Measurements from ENCODE around the gene PLIN3. TPM values are rescaled to one million over a fixed set of nuclear protein-coding genes. Genes with fewer than 3 reads are reported as not detected.
"Not testable (repeated sequence)": the region's sequence is repeated elsewhere in the genome, so short reads cannot be mapped to it uniquely, and the experiment has no call there.

PLIN3 gene
- total and polyA plus RNA-seq, 7 donors: 20.3 to 191 (median 34.2) TPM

DNA sequence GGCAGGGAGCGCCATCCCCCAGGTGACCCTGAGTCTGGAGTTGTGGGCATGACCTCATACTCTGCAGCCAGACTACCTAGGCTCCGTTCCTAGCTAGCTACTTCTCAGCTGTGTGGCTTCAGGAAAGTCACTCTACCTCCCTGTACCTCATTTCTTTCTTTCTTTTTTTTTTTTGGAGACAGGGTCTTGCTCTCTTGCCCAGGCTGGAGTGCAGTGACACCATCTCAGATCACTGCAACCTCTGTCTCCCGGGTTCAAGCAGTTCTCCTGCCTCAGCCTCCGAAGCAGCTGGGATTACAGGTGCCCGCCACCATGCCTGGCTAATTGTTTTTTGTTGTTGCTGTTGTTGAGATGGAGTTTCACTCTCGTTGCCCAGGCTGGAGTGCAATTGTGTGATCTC lies 15.0 kb downstream of the PLIN3 start:
- Histone ChIP-seq H3K36me3 (peaks cover 0 to 77% (median 10%) of the 10 kb centered on the region in 4 donors), H3K4me3 (no peak overlapping the region), H3K27me3 (no peaks in the 10 kb centered on the region), H3K27ac (no peak overlapping the region), H3K4me1 (no peaks in the 10 kb centered on the region), H3K9me3 (no peaks in the 10 kb centered on the region)
- WGBS, 2 donors: 88 to 92% methylated on average over 6 of the region's 6 CpGs
- no peak for DNase-seq
- intact Hi-C loops (cut with DNase I): no loop called here
- TF ChIP-seq EP300 (IDR thresholded peaks at IDR 0.05) (no peak), POLR2AphosphoS5 (IDR thresholded peaks at IDR 0.05) (no peak), POLR2A (IDR thresholded peaks at IDR 0.05) (no peak)
- TF ChIP-seq, protein P1, sequence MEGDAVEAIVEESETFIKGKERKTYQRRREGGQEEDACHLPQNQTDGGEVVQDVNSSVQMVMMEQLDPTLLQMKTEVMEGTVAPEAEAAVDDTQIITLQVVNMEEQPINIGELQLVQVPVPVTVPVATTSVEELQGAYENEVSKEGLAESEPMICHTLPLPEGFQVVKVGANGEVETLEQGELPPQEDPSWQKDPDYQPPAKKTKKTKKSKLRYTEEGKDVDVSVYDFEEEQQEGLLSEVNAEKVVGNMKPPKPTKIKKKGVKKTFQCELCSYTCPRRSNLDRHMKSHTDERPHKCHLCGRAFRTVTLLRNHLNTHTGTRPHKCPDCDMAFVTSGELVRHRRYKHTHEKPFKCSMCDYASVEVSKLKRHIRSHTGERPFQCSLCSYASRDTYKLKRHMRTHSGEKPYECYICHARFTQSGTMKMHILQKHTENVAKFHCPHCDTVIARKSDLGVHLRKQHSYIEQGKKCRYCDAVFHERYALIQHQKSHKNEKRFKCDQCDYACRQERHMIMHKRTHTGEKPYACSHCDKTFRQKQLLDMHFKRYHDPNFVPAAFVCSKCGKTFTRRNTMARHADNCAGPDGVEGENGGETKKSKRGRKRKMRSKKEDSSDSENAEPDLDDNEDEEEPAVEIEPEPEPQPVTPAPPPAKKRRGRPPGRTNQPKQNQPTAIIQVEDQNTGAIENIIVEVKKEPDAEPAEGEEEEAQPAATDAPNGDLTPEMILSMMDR (IDR thresholded peaks at IDR 0.05): no peak

DNA sequence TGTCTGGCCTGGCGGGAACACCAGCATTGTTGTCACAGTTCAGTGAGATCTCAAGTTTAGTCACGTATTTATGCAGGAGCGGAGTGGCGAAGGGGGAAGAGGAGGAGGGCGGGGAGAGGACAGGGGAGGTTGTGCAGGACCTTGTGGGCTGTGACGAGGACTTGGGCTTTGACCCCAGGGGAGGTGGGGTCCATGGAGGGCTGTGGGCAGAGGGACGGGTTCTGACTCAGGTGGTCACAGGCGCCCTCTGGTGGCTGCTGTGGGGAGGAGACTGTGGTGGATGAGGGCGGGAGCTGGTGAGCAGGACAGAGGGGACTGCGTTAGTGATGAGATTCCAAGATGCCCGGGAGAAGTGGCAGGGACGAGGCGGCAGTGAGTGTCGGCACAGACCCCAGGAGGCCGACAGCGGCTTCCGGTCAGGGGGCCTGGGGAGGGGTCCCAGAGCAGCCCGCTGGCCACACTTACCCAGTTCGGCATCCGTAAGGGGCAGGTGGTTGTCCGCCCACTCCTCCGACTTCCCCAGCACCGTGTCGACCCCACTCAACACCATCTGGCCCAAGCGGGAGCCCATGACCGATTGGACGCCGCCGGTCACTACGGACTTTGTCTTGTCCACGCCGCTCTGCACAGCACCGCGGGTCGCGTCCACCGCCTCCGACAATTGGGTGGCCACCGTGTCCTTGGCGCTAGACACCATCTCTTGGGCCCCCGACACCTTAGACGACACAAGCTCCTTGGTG lies 15.7 kb downstream of the PLIN3 start:
- H3K27me3 ChIP-seq: no peaks in the 10 kb centered on the region
- WGBS, 2 donors: 80 to 81% methylated on average over 42 of the region's 42 CpGs
- peaks cover 0 to 75% (median 14%) of the 10 kb centered on the region in 4 donors for H3K36me3 ChIP-seq
- no peak overlapping the region for H3K27ac ChIP-seq
- intact Hi-C loops (cut with DNase I): loop anchor here (1.0 kb wide), 1 partner anchor 42 kb away; no protein-coding TSS in a partner anchor
- no peak overlapping the region for H3K4me3 ChIP-seq
- H3K9me3 ChIP-seq: no peaks in the 10 kb centered on the region
- no peaks in the 10 kb centered on the region for H3K4me1 ChIP-seq
- TF ChIP-seq, protein P1 (IDR thresholded peaks at IDR 0.05): peak; percentile 83 to 91 (median 90)
- TF ChIP-seq POLR2AphosphoS5 (IDR thresholded peaks at IDR 0.05) (no peak), EP300 (IDR thresholded peaks at IDR 0.05) (no peak)
- peak; percentile 87 for DNase-seq

DNA sequence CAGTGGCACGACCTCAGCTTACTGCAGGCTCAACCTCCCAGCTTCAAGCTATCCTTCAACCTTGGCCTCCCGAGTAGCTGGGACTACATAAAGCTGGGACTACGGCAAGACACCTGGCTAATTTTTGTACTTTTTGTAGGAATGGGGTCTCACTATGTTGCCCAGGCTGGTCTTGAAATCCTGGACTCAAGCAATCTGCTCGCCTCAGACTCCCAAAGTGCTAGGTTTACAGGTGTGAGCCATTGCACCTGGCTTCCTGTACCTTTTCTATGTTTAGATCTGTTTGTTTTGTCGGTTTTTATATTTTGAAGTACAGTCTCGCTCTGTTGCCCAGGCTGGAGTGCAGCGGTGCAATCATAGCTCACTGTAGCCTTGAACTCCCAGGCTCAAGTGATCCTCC lies 18.4 kb downstream of the PLIN3 start:
- Histone ChIP-seq H3K27ac (no peak overlapping the region), H3K4me1 (peaks cover 0 to 4% (median 0%) of the 10 kb centered on the region in 4 donors), H3K9me3 (no peaks in the 10 kb centered on the region), H3K36me3 (peaks cover 0 to 60% (median 21%) of the 10 kb centered on the region in 4 donors), H3K4me3 (no peak overlapping the region), H3K27me3 (no peaks in the 10 kb centered on the region)
- TF ChIP-seq, protein P1 (IDR thresholded peaks at IDR 0.05): no peak
- no peak for TF ChIP-seq POLR2A (IDR thresholded peaks at IDR 0.05)
- no peak for TF ChIP-seq POLR2AphosphoS5 (IDR thresholded peaks at IDR 0.05)
- TF ChIP-seq EP300 (IDR thresholded peaks at IDR 0.05): no peak
- WGBS, 2 donors: 90 to 93% methylated on average over 7 of the region's 7 CpGs
- intact Hi-C loops (cut with DNase I): no loop called here
- DNase-seq: no peak

DNA sequence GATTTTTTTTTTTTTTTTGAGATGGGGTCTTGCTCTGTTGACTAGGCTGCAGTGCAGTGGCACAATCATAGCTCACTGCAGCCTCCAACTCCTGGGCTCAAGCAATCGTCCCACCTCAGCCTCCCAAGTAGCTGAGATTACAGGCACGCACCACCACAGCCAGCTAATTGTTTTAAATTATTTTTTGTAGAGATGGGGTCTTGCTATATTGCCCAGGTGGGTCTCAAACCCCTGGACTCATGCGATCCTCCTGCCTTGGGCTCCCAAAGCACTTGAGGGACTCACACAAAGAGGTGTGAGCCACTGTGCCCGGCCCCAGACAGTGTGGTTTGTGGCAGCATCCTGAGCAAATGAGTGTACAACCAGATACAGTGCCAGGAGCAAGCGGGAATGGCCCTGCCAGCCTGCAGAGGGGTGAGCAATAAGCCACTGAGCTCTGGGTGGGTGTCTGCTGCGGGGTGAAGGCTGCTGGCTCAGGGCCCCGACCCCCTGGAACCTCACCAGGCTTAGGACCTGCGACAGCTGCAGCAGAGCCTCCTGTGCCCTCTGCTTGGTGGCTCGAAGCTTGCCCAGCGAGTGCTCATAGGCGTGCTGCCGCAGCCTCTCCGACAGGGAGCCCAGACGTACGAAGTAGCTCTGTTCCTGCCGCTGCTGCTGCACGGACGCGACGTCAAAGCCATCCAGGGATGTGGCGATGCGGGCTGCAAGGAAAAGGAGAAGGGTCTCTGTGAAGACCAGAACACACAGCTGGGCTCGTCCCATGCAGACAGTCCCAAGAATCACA lies 20.1 kb downstream of the PLIN3 start:
- WGBS, 2 donors: 94 to 96% methylated on average over 23 of the region's 23 CpGs
- H3K4me3 ChIP-seq: no peak overlapping the region
- H3K27ac ChIP-seq: no peak overlapping the region
- H3K9me3 ChIP-seq: no peaks in the 10 kb centered on the region
- no peaks in the 10 kb centered on the region for H3K27me3 ChIP-seq
- no peak for TF ChIP-seq EP300 (IDR thresholded peaks at IDR 0.05)
- TF ChIP-seq, protein P1 (IDR thresholded peaks at IDR 0.05): no peak
- no peak for TF ChIP-seq POLR2A (IDR thresholded peaks at IDR 0.05)
- no peak for TF ChIP-seq POLR2AphosphoS5 (IDR thresholded peaks at IDR 0.05)
- H3K36me3 ChIP-seq: peaks cover 0 to 65% (median 23%) of the 10 kb centered on the region in 4 donors
- DNase-seq: no peak
- intact Hi-C loops (cut with DNase I): no loop called here
- H3K4me1 ChIP-seq: peaks cover 0 to 4% (median 0%) of the 10 kb centered on the region in 4 donors

DNA sequence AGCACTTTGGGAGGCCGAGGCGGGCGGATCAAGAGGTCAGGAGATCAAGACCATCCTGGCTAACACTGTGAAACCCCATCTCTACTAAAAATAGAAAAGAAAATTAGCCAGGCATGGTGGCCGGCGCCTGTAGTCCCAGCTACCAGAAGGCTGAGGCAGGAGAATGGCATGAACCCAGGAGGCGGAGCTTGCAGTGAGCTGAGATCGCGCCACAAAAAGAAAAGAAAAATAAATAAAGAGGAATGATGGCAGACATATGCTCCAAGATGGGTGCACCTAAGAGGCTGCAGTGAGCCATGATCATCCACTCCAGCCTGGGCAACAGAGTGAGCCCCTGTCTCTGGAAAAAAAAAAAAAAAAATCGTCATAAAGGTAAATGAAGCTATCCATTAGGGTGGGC lies 21.5 kb downstream of the PLIN3 start:
- H3K4me1 ChIP-seq; intact Hi-C loops (cut with DNase I); H3K4me3 ChIP-seq; H3K27me3 ChIP-seq; H3K9me3 ChIP-seq: not testable (repeated sequence)
- 69 to 75% methylated on average over 9 of the region's 9 CpGs for WGBS, 2 donors
- peak; percentile 77 for DNase-seq
- peaks cover 0 to 61% (median 21%) of the 10 kb centered on the region in 4 donors for H3K36me3 ChIP-seq
- peak overlapping the region; percentile 49 to 60 (median 56) for H3K27ac ChIP-seq
